Suppressor macrophage treated with lipopolysaccharide for 4 hours (primary cell): ENCODE measurements around the gene SLC45A3.

Experiments used
- DNase-seq: peaks from one replicate; pipeline ENCODE4 v3.0.0-alpha.2; 2020

Gene SLC45A3

DNA sequence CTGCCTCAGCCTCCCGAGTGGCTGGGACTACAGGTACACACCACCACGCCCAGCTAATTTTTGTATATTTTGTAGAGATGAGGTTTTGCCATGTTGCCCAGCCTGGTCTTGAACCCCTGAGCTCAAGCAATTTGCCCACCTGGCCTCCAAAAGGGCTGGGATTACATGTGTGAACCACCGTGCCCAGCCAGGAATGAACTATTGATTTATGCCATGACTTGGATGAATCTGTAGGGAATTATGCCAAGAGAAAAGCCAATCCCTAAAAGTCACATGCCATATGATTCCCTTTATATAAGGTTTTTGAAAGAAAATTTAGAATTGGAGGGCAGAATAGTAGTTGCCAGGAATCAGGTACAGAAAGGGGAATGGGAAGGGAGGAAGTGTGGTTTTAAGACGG, 19.1 kb upstream of the SLC45A3 start:
- DNase-seq = no peak

GRCh38 chr1:205698921-205699320, 18.6 kb upstream of the SLC45A3 start:
- DNase-seq = no peak

DNA sequence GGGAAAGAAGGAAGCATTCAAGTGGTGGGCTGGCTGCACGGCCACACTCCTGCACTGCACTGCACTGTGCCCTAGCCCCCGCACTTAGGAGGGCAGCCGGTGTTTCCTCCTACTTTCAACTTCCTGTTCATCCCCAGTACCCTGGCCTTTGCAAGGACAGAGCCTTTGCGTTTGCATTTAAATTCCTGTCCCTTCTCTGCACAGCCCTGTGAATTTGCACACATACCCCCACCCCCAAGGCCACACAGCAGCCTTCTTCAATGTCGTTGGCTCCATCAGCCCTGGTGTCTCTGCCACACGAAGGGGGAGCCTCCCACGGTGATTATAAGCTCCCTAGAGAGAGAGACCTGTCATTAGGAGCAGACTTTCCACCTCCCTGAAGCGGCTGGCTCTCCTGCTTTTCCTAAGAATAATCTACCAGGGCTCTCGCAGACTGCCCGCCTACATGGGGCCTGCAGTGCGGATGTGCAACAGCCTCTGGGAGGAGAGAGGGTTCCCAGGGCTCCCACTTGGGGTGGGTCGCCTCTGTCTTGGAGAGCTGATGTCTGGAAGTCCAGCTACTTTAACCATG, 13.2 kb upstream of the SLC45A3 start:
- no peak for DNase-seq

DNA sequence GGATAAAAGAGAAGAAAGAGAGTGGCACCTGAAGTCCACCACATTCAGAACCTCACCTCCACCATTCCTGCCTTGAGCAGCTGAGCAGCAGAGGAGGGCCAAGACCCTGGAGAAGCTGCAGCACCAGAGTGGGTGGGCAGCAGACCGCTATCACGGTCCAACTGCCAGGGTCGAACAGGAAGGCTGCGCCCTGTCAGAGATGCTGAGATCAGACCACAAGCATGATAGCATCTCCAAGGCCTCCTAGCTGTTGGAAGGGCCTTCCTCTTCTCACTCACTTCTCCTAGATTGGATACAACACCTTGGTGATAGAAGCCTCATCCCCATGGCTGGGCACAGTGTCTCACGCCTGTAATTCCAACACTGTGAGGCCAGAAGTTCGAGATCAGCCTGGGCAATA, 12.1 kb upstream of the SLC45A3 start:
- DNase-seq = no peak

DNA sequence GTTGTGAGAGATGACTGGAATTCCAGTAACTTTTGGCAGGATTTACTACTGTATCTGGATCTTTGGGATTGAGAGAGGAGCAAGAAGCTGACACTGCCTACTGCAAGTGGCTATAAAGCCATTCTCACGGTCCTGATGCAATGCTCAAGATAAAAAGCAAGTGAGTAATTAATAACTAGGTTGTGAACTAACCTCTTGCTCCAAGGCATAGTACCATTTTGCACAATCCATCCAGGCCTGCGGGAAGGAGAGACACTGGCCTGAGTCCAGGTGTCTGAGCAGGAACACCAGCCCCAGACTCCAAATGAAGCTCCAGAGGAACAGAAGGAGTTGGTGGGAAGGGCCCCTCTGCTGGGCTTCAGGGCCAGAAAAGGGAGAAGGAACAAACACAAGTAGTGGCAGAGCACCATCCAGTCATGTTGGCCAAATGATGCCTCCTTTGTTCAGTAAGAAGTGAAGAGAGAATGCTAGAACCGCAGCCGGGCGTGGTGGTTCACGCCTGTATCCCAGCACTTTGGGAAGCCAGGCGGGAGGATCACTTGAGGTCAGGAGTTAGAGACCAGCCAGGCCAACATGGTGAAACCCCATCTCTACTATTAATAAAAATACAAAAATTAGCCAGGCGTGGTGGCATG, 9.9 kb upstream of the SLC45A3 start:
- no peak for DNase-seq

- DNase-seq = no peak
Observed at GRCh38 chr1:205689479-205689878, 9.2 kb upstream of the SLC45A3 start.

DNA sequence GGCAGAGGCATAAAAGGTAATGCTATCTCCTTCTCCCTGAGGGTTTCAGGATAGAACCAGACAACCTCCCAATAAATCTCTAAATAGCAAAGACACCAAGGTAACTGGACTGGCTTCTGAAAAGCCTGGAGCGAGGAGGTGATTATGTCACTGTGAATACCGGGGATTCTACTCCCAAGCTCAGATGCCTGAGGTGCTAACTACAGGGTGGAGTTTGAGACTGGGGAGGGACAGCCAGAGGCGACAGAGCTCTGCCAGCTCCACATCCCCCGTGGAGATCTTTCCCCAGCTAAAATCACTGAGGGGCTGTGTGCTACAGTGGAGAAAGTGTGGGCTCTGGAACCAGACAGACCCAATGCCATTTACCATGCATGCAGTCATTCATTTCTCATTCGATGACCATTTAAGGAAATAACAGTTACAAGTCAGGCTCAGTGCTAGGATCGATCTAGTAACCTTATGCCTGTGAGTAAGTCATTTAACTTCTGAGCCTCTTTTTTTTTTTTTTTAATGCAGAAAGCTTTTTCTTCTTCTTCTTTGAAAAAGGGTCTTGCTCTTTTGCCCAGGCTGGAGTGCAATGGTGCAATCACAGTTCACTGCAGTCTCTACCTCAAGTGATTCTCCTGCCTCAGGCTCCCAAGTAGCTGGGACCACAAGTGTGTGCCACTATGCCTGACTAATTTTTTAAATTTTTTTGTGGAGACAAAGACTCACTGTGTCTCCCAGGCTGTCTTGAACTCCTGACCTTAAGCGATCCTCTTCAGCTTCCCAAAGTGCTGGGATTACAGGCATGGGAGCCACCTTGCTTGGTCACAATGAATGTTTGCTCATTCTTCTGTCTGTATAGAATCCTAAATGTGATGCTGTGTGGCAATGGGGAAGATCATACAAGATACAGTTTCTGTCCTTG, 8.1 kb upstream of the SLC45A3 start:
- no peak for DNase-seq

GRCh38 chr1:205687242-205687641, 6.9 kb upstream of the SLC45A3 start:
- DNase-seq = no peak

- no peak for DNase-seq
Observed at GRCh38 chr1:205681364-205681763, 1.1 kb upstream of the SLC45A3 start.

GRCh38 chr1:205678286-205679111, 1.8 kb downstream of the SLC45A3 start:
- DNase-seq = no peak

GRCh38 chr1:205677167-205677566, 3.1 kb downstream of the SLC45A3 start:
- no peak for DNase-seq

DNA sequence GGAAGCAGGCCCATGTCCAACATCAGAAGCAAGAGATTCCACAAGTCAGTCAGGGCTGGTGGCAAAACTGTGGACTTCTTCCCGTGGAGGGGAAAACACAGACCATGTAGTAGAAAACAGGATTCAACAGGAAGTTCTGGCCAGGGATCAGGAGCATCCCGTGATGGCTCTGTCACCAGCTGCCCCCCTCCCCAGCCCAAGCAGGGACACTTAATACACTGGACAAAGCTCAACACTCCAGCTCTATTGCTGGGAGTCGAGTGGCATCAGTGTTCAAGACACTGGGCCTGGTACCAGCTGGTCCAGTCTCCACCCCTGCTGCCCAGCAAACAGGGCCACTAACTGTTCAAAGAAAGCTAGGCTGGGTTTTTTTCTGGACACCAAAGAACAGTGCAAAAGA, 3.7 kb downstream of the SLC45A3 start:
- DNase-seq = no peak

DNA sequence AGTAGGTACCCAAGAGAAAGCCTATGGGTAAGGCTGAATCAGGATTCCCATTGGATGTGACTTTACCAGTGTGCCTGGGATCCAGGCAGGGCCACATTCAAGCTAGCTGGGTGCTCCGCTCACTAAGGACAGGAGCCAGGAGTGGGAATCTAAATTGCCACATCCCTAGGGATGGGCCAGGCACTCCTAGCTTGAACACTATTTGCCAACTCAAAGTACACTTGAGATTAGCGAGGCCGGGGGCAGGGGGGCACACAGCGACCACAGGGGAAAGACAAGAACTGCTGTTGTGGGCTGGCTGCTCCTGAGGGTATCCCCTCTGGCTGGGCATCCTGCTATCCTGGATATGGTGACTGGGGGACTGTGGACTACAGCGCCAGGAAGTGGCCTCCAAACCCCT, 4.3 kb downstream of the SLC45A3 start:
- no peak for DNase-seq

DNA sequence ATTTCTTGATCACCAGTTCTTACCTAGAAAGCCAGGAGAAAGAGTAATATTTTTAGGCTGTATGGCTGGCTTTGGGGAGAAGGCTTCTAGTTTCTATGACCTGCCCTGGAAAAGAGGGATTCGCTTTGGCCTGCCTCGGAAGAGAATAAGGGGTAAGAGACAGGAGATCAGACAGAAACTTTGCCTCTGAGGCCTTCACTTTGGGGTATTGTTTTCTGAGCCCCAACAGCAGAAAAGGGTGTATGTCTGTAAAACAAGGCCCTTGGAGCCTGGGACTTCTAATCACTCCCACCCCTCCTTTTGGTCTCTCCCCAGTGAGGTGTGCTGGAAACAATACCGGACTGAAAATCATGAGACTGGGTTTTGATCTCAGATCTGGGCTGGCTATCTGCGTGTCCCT, 5.1 kb downstream of the SLC45A3 start:
- no peak for DNase-seq

GRCh38 chr1:205672970-205673369, 7.3 kb downstream of the SLC45A3 start:
- DNase-seq = no peak

GRCh38 chr1:205672395-205672889, 7.9 kb downstream of the SLC45A3 start:
- DNase-seq = no peak

DNA sequence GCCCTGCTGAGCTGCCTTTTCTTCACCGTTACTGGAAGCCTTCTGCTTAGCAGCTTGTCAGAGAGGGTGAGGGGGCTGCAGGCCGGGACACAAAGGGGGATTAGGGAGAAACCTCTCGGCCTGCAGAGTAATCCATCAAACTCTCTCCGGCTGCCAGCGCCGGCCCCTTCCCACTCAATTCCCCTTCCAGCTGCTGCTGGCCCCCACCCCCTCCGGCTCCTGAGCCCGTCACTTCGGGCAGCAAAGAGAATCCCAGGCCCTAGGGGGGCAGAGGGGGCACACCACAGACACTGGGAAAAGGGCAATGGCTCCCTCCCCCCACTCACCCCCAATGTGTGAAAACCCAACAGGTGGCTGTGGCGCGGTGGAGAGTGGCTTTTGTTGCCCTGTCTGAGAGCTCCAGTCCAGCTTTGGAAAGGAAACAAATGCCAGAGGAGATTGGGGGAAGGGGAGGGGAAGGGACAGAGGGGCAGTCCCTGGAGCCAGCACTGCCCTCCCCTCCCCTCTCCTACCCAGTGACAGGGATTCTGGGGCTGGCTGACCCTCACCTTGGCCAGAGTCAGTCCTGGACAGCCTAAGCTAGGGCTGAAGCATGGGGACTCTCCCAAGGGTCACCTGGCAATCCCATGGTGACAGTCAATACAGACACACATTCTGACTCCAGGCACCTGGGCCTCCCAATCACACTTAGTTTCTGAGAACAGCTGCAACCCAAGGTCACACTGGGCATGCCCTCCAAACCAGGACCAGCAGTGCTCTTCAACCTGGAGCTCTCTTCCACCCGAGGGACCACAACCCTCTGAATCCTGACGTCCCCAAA, 9.5 kb downstream of the SLC45A3 start:
- no peak for DNase-seq

DNA sequence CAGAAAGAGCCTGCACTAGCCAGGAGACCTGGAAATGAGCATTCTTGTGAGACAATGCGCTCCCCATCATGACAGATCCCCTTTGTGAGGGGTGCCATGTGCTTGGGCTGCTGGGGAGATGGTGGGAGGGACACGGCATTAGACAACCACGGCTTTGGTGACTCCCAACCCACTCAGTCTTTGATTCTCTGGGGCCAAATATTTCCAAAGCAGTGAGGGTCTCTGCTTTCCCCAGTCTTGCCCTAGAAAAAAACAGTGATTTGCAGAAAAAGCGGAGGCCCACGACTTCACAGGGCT, 10.2 kb downstream of the SLC45A3 start:
- DNase-seq = no peak

- peak; percentile 55 for DNase-seq
Observed at GRCh38 chr1:205669341-205670149, 10.8 kb downstream of the SLC45A3 start.

GRCh38 chr1:205668951-205669340, 11.4 kb downstream of the SLC45A3 start:
- peak; percentile 36 for DNase-seq

- DNase-seq = no peak
Observed at GRCh38 chr1:205667909-205668643, 12.2 kb downstream of the SLC45A3 start.
